GM04503 (cell line): ENCODE results near the gene SNRNP200.

Experiments used
- DNase-seq: peaks from one replicate; pipeline ENCODE4 v3.0.0-alpha.2; 2012; ENCODE audit warnings: low read depth

The SNRNP200 gene

DNA sequence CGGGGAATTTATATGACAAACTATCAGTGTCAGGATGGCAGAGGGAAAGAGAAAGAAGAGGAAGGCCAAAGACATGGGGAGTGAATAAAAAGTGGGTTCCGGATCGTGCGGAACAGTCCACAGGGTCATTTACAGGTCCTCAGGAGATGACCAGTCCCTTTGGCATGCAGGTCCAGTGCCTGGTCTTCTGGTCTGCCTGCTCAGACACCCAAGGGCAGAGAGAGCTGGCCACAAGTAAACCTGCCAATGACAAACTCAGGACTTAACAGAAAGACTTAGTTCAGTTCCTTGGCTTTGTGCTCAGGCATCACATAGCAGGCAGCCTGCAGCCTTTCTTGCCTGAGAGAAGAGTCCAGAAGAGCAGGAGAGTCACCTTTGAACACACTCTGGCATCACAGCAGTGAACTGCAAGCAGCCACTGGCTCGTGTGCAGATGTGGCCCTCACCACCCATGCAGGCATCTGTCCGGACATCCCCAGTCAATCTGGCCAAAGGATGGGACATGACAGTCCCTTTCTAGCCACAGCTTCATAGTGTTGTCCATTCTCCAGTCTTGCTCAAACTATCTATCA, 53.5 kb downstream of the SNRNP200 start:
- DNase-seq = peak; percentile 94

GRCh38 chr2:96250188-96250587, 55.2 kb downstream of the SNRNP200 start:
- DNase-seq = no peak

GRCh38 chr2:96249654-96250053, 55.7 kb downstream of the SNRNP200 start:
- DNase-seq = peak; percentile 72

GRCh38 chr2:96248624-96249023, 56.7 kb downstream of the SNRNP200 start:
- no peak for DNase-seq

GRCh38 chr2:96247896-96248295, 57.5 kb downstream of the SNRNP200 start:
- DNase-seq = no peak

DNA sequence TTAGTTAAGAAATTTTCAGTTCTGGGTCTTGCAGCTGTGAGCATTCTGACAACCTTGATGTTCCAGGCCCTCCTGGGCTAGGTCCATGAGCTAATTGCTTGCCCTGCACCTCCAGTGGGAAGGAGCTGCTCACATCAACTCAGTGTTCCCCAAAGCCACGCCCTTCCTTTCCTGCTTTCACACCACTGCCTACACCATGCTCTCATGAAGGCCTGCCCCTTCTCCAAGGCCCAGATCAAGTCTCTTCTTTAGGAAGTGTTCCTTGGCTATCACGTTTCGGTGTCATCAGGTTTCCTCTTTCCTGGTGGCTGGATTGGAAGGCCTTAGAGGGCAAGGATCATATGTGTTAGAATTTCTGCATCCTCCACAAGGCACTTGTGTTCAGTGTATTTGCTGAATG, 58.3 kb downstream of the SNRNP200 start:
- no peak for DNase-seq

GRCh38 chr2:96245609-96246390, 59.5 kb downstream of the SNRNP200 start:
- no peak for DNase-seq

GRCh38 chr2:96243843-96244242, 61.5 kb downstream of the SNRNP200 start:
- no peak for DNase-seq

- peak; percentile 64 for DNase-seq
These were observed 63.3 kb downstream of the SNRNP200 start for GRCh38 chr2:96241900-96242611.

DNA sequence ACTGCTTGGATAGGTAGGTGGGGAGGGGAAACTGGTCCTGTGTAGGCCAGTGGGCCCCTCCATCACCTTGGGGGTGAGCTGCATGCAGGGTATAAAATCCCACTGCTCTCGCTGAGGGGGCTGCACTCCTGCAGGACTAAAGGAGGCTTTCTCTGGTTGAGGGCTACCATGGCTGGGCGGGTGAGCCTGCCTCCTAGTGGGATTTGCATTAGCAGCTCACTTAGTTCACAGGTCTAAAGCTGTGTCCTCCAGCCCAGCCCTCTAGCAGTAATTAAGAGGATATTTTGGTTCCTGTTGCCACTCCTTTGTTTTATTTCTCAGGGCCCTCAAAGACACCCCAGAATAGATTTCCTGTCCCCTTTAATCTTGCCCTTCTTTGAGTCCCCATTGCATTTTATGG, 64.1 kb downstream of the SNRNP200 start:
- no peak for DNase-seq

GRCh38 chr2:96240341-96241038, 64.9 kb downstream of the SNRNP200 start:
- DNase-seq = no peak

DNA sequence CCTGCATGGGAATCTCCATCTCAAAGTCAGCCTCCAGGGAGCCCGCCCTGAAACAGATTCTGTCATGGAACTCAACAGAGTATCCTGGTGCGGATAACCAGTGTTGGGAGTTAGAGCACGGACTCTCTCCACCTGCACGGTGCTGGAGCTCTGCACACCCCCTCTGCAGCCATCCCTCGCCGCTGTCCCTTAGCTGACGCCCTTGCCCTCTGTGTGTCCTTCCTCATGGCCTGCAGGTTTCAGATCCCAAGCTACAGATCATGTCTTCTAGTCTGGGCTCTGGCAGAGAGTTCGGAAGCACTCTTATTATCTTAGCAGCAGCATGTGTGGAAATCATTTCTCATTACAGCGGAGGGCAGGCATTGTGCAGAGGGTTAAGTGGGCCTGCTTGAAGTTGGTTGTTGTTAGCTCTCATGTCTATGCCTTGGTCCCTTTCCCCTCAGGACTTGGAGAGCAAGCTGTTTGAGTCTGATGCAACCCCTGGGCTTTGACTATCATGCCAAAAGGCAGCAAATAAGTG, 65.5 kb downstream of the SNRNP200 start:
- DNase-seq = no peak

DNA sequence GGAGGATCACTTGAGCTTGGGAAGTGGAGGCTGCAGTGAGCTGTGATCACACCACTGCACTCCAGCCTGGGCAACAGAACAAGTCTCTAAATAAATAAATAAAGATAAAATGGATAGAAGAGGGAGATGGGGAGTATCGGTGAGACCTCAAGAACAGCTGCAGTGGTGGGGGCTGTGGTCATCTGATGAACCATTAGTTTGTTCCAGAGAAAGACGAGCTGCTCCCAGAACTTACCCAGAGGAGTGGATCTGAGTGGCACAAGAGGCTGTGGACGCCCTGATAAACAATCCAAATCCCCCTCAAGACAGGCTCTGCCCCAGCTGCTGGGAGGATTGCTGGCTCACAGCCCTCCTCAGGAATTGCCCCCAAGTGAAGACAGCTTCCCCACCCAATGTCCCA, 66.3 kb downstream of the SNRNP200 start:
- DNase-seq = no peak

DNA sequence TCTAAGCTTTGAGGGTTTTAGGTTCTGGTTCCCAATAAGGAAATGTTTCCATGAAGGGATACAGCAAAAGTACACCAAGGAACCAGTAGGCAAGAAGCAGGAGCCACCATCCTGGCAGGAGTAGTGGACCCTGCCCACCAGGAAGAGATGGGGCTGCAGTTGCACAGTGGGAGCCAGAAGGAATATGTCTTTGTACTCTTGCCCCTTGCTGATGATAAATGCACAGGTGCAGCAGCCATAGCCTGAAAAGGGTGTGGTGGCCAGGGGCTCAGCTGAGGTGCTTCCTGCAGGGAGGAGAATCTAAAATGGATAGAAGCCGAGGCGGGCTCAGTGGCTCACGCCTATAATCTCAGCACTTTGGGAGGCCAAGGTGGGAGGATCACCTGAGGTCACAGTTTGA, 67.1 kb downstream of the SNRNP200 start:
- DNase-seq = no peak

DNA sequence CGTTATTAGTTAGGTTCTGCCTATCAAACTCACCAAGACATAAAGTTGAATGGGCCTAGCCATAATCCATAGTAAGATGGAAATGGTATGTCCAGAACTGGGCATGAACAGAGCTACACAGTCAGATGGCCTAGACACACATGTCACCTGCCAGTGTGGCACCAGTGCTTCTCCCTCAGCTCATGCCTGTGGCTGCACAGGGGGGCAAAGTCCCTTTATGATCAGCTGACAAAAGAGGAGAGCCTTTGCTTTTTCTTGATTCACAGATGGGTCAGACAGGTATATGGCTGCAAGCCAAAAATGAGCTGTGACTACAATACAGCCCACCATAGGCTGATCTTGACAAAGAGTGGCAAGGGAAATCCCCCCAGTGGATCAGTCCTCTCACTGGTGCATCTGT, 68.5 kb downstream of the SNRNP200 start:
- no peak for DNase-seq

DNA sequence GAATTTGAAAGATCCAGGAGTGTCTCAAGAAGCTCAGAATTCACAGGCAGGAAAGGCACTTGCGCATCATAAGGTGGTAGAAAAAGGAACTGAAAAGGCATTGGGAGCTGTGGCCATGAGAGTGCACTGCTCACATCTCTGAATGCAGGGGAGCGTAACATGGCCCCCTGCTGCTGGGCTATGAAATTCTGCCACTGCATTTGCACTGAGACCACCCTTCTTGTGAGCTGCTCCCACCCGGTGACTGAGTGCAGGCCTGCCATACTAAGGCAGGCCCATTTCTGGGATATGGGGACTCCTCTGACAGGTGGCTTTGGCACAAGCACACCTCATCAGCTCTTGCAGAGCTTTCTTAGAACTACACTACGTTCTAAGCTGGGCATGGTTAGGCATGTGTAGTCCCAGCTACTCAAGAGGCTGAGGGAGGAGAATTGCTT, 71.4 kb downstream of the SNRNP200 start:
- DNase-seq = no peak

DNA sequence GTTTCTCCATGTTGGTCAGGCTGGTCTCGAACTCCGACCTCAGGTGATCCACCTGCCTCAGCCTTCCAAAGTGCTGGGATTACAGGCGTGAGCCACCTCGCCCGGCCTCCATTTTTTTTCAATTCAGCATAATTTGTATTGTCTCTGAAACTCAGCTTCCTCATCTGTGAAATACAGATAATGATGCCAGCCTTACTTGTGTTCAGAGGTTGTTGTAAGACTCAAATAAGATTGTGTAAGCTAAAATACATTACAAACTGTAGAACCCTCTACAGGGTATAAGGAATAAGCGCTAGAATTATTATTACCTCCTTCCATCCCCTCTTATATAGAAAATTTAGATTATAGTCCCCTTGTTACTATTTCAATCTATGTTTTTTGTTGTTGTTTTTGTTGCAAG, 71.9 kb downstream of the SNRNP200 start:
- no peak for DNase-seq

DNA sequence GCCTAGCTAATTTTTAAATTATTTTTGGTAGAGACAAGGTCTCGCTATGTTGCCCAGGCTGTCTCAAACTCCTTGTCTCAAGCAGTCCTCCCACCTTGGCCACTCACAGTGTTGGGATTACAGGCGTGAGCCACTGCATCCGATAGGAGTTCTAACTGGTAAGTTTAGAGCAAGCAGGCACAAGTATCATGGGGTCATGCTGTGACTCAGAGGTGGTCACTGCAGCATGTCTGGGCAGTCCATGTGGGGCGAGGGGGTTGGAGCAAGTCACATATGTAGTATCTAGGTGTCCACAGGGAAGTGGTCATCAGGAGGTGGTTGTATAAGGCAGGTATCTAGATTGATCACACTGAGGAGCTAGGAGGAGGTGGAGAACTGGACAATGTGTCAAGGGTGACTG, 74.0 kb downstream of the SNRNP200 start:
- no peak for DNase-seq

DNA sequence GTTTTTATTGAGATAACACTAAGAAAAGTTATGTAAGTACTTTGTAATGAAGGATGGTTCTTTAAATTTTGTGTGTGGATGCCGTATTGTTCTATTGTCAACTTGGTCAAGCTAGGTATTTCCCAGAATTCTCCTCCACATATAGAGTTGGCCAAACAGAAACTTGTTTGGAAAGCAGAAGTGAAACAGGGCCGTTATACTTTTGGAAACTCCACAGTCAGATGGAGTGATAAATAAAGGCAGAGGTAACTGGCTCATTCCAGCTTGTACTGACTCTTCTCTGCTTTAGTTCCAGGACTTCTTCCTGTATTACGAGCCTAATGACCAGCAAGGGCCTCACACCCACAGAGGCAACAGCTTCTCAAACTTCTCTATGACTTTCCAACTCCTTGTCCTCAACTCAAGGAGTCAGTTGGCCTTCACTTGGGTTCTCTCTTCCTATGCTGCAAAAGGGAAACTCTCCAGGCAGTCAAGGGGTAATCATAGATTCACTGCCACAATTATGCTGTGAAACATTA, 80.3 kb downstream of the SNRNP200 start:
- no peak for DNase-seq
